ENCODE data around the gene KCNIP1.

KCNIP1 gene

GRCh38 chr5:170466988-170467707 is 36.7 kb upstream of the KCNIP1 start:
- Histone ChIP-seq H3K79me1 (ENCODE audit: low read depth, low read length) (no peaks in the 10 kb centered on the region), H2BK5ac (ENCODE audit: low read length) (no peak overlapping the region), H3K23ac (ENCODE audit: low read depth, low read length, poor library complexity) (no peak overlapping the region), H3K36me3 (replicated peaks in 1 of 2; ENCODE audit: control insufficient read depth in 2 of 2, insufficient read depth in 2 of 2, low read length in 2 of 2) (no peaks in the 10 kb centered on the region), H2BK12ac (ENCODE audit: low read length) (no peak overlapping the region), H2AK5ac (ENCODE audit: low read depth, low read length) (no peak overlapping the region), H3K4me2 (ENCODE audit: insufficient read depth, low read length, poor library complexity, severe bottlenecking) (no peak overlapping the region), H2BK120ac (ENCODE audit: low read depth, low read length) (no peak overlapping the region), H3K4me3 (ENCODE audit: low read length in 2 of 2) (no peak overlapping the region), H3K9me3 (replicated peaks in 1 of 2; ENCODE audit: control insufficient read depth in 2 of 2, insufficient read depth in 1 of 2, low read depth in 1 of 2, low read length in 2 of 2) (no peaks in the 10 kb centered on the region), H2AFZ (ENCODE audit: low read length) (no peak overlapping the region), H3K27me3 (ENCODE audit: control insufficient read depth in 3 of 3, insufficient read depth in 3 of 3, low read depth in 1 of 3, low read length in 3 of 3) (no peaks in the 10 kb centered on the region), H4K8ac (ENCODE audit: low read depth, low read length) (no peak overlapping the region), H3K14ac (ENCODE audit: low read length) (no peak overlapping the region), H3K4me1 (ENCODE audit: control insufficient read depth in 2 of 2, insufficient read depth in 1 of 2, low read depth in 1 of 2, low read length in 2 of 2) (no peaks in the 10 kb centered on the region), H3K9ac (ENCODE audit: low read depth, low read length, poor library complexity) (no peak overlapping the region), H4K91ac (ENCODE audit: low read depth, low read length, poor library complexity) (no peak overlapping the region), H3K4ac (ENCODE audit: low read length) (no peak overlapping the region), H3K27ac (replicated peaks; ENCODE audit: low read length) (no peak overlapping the region), H3K18ac (ENCODE audit: low read length) (no peak overlapping the region), H2BK15ac (ENCODE audit: low read length) (no peak overlapping the region)
- WGBS, 2 donors (ENCODE audit: extremely low coverage in 2 of 2, insufficient read length in 2 of 2, insufficient replicate concordance in 1 of 2), result no CpG with 5 or more reads among the region's 13 CpGs
- DNase-seq (ENCODE audit: low spot score), result no peak

- Histone ChIP-seq H3K4me1 (ENCODE audit: control insufficient read depth in 2 of 2, insufficient read depth in 1 of 2, low read depth in 1 of 2, low read length in 2 of 2) (no peaks in the 10 kb centered on the region), H2BK5ac (ENCODE audit: low read length) (no peak overlapping the region), H3K18ac (ENCODE audit: low read length) (no peak overlapping the region), H3K36me3 (replicated peaks in 1 of 2; ENCODE audit: control insufficient read depth in 2 of 2, insufficient read depth in 2 of 2, low read length in 2 of 2) (no peaks in the 10 kb centered on the region), H3K4ac (ENCODE audit: low read length) (no peak overlapping the region), H2AFZ (ENCODE audit: low read length) (no peak overlapping the region), H3K9me3 (replicated peaks in 1 of 2; ENCODE audit: control insufficient read depth in 2 of 2, insufficient read depth in 1 of 2, low read depth in 1 of 2, low read length in 2 of 2) (no peaks in the 10 kb centered on the region), H3K23ac (ENCODE audit: low read depth, low read length, poor library complexity) (no peak overlapping the region), H3K27ac (replicated peaks; ENCODE audit: low read length) (no peak overlapping the region), H3K14ac (ENCODE audit: low read length) (no peak overlapping the region), H3K4me3 (ENCODE audit: low read length in 2 of 2) (no peak overlapping the region), H2AK5ac (ENCODE audit: low read depth, low read length) (no peak overlapping the region), H3K9ac (ENCODE audit: low read depth, low read length, poor library complexity) (no peak overlapping the region), H2BK15ac (ENCODE audit: low read length) (no peak overlapping the region), H2BK120ac (ENCODE audit: low read depth, low read length) (no peak overlapping the region), H3K4me2 (ENCODE audit: insufficient read depth, low read length, poor library complexity, severe bottlenecking) (no peak overlapping the region), H4K8ac (ENCODE audit: low read depth, low read length) (no peak overlapping the region), H2BK12ac (ENCODE audit: low read length) (no peak overlapping the region), H3K27me3 (ENCODE audit: control insufficient read depth in 3 of 3, insufficient read depth in 3 of 3, low read depth in 1 of 3, low read length in 3 of 3) (no peaks in the 10 kb centered on the region), H4K91ac (ENCODE audit: low read depth, low read length, poor library complexity) (no peak overlapping the region), H3K79me1 (ENCODE audit: low read depth, low read length) (no peaks in the 10 kb centered on the region)
- no CpG with 5 or more reads among the region's 7 CpGs for WGBS, 2 donors (ENCODE audit: extremely low coverage in 2 of 2, insufficient read length in 2 of 2, insufficient replicate concordance in 1 of 2)
- no peak for DNase-seq (ENCODE audit: low spot score)
Observed at GRCh38 chr5:170468633-170469285, 35.1 kb upstream of the KCNIP1 start.

GRCh38 chr5:170469414-170469813 is 34.4 kb upstream of the KCNIP1 start:
- Histone ChIP-seq H2AK5ac (ENCODE audit: low read depth, low read length) (no peak overlapping the region), H3K4me3 (ENCODE audit: low read length in 2 of 2) (no peak overlapping the region), H3K27ac (replicated peaks; ENCODE audit: low read length) (no peak overlapping the region), H3K4me1 (ENCODE audit: control insufficient read depth in 2 of 2, insufficient read depth in 1 of 2, low read depth in 1 of 2, low read length in 2 of 2) (no peaks in the 10 kb centered on the region), H4K8ac (ENCODE audit: low read depth, low read length) (no peak overlapping the region), H3K9me3 (replicated peaks in 1 of 2; ENCODE audit: control insufficient read depth in 2 of 2, insufficient read depth in 1 of 2, low read depth in 1 of 2, low read length in 2 of 2) (no peaks in the 10 kb centered on the region), H2AFZ (ENCODE audit: low read length) (no peak overlapping the region), H2BK12ac (ENCODE audit: low read length) (no peak overlapping the region), H4K91ac (ENCODE audit: low read depth, low read length, poor library complexity) (no peak overlapping the region), H3K18ac (ENCODE audit: low read length) (no peak overlapping the region), H3K9ac (ENCODE audit: low read depth, low read length, poor library complexity) (no peak overlapping the region), H3K36me3 (replicated peaks in 1 of 2; ENCODE audit: control insufficient read depth in 2 of 2, insufficient read depth in 2 of 2, low read length in 2 of 2) (no peaks in the 10 kb centered on the region), H3K79me1 (ENCODE audit: low read depth, low read length) (no peaks in the 10 kb centered on the region), H2BK15ac (ENCODE audit: low read length) (no peak overlapping the region), H2BK120ac (ENCODE audit: low read depth, low read length) (no peak overlapping the region), H2BK5ac (ENCODE audit: low read length) (no peak overlapping the region), H3K14ac (ENCODE audit: low read length) (no peak overlapping the region), H3K23ac (ENCODE audit: low read depth, low read length, poor library complexity) (no peak overlapping the region), H3K27me3 (ENCODE audit: control insufficient read depth in 3 of 3, insufficient read depth in 3 of 3, low read depth in 1 of 3, low read length in 3 of 3) (no peaks in the 10 kb centered on the region), H3K4me2 (ENCODE audit: insufficient read depth, low read length, poor library complexity, severe bottlenecking) (no peak overlapping the region), H3K4ac (ENCODE audit: low read length) (no peak overlapping the region)
- DNase-seq (ENCODE audit: low spot score), result no peak
- WGBS, 2 donors (ENCODE audit: extremely low coverage in 2 of 2, insufficient read length in 2 of 2, insufficient replicate concordance in 1 of 2), result no CpG with 5 or more reads among the region's 4 CpGs

GRCh38 chr5:170470275-170470674 is 33.5 kb upstream of the KCNIP1 start:
- H4K91ac ChIP-seq (ENCODE audit: low read depth, low read length, poor library complexity), result no peak overlapping the region
- H2BK5ac ChIP-seq (ENCODE audit: low read length), result no peak overlapping the region
- no peak overlapping the region for H4K8ac ChIP-seq (ENCODE audit: low read depth, low read length)
- no peaks in the 10 kb centered on the region for H3K27me3 ChIP-seq (ENCODE audit: control insufficient read depth in 3 of 3, insufficient read depth in 3 of 3, low read depth in 1 of 3, low read length in 3 of 3)
- H3K4me2 ChIP-seq (ENCODE audit: insufficient read depth, low read length, poor library complexity, severe bottlenecking), result no peak overlapping the region
- no peak overlapping the region for H3K23ac ChIP-seq (ENCODE audit: low read depth, low read length, poor library complexity)
- no peak overlapping the region for H2BK120ac ChIP-seq (ENCODE audit: low read depth, low read length)
- H3K4ac ChIP-seq (ENCODE audit: low read length), result no peak overlapping the region
- peak overlapping the region; percentile 15 for H3K18ac ChIP-seq (ENCODE audit: low read length)
- H3K4me3 ChIP-seq (ENCODE audit: low read length in 2 of 2), result no peak overlapping the region
- WGBS, 2 donors (ENCODE audit: extremely low coverage in 2 of 2, insufficient read length in 2 of 2, insufficient replicate concordance in 1 of 2), result no CpG with 5 or more reads among the region's 4 CpGs
- H3K79me1 ChIP-seq (ENCODE audit: low read depth, low read length), result no peaks in the 10 kb centered on the region
- H2BK12ac ChIP-seq (ENCODE audit: low read length), result no peak overlapping the region
- H3K36me3 ChIP-seq (replicated peaks in 1 of 2; ENCODE audit: control insufficient read depth in 2 of 2, insufficient read depth in 2 of 2, low read length in 2 of 2), result no peaks in the 10 kb centered on the region
- H3K9ac ChIP-seq (ENCODE audit: low read depth, low read length, poor library complexity), result no peak overlapping the region
- H3K9me3 ChIP-seq (replicated peaks in 1 of 2; ENCODE audit: control insufficient read depth in 2 of 2, insufficient read depth in 1 of 2, low read depth in 1 of 2, low read length in 2 of 2), result no peaks in the 10 kb centered on the region
- H3K27ac ChIP-seq (replicated peaks; ENCODE audit: low read length), result no peak overlapping the region
- H2BK15ac ChIP-seq (ENCODE audit: low read length), result no peak overlapping the region
- peaks cover 0 to 2% of the 10 kb centered on the region in 2 donors for H3K4me1 ChIP-seq (ENCODE audit: control insufficient read depth in 2 of 2, insufficient read depth in 1 of 2, low read depth in 1 of 2, low read length in 2 of 2)
- no peak overlapping the region for H2AK5ac ChIP-seq (ENCODE audit: low read depth, low read length)
- H2AFZ ChIP-seq (ENCODE audit: low read length), result no peak overlapping the region
- DNase-seq (ENCODE audit: low spot score), result no peak
- H3K14ac ChIP-seq (ENCODE audit: low read length), result no peak overlapping the region

Data from neuronal stem cell (in vitro differentiated cells).